H1 (cell line): ENCODE results near the gene USP36.

Experiments
- CHD1 ChIP-seq: IDR thresholded peaks from 2 replicates; pipeline ENCODE4 v1.6.1; 2012; ENCODE audit warnings: low read depth, low read length, improper control_type of control experiment
- CTCF ChIP-seq, 3 experiments: IDR thresholded peaks; 1 replicate in 2 of 3; 2 replicates in 1 of 3; pipeline versions ENCODE4 v1.5.1 to v1.6.1; 2011; ENCODE audit warnings: low read length in 3 of 3, mild to moderate bottlenecking in 3 of 3, inconsistent platforms in 2 of 3, low read depth in 1 of 3, moderate library complexity in 1 of 3; ENCODE audit not compliant: insufficient read depth in 1 of 3; ENCODE audit errors: control extremely low read depth in 1 of 3
- E2F6 ChIP-seq: IDR thresholded peaks from 2 replicates; pipeline ENCODE4 v1.6.1; 2012; ENCODE audit warnings: inconsistent platforms
- EP300 ChIP-seq, 2 experiments: IDR thresholded peaks; 1 replicate in 1 of 2; 2 replicates in 1 of 2; pipeline ENCODE4 v1.6.1; 2011 to 2012; ENCODE audit warnings: low read depth in 2 of 2, low read length in 2 of 2, mild to moderate bottlenecking in 2 of 2, borderline replicate concordance in 1 of 2, inconsistent platforms in 1 of 2, moderate library complexity in 1 of 2
- MAFK ChIP-seq: IDR thresholded peaks from 2 replicates; pipeline ENCODE4 v1.6.1; 2012; ENCODE audit warnings: low read depth, mild to moderate bottlenecking, improper control_type of control experiment, low read length
- POLR2A ChIP-seq, 2 experiments: IDR thresholded peaks; 1 replicate in 1 of 2; 2 replicates in 1 of 2; pipeline ENCODE4 v1.6.1; 2011; ENCODE audit warnings: low read depth in 2 of 2, low read length in 2 of 2, mild to moderate bottlenecking in 2 of 2; ENCODE audit errors: control extremely low read depth in 1 of 2
- TBP ChIP-seq: IDR thresholded peaks from 2 replicates; pipeline ENCODE4 v1.6.1; 2011; ENCODE audit warnings: low read depth, low read length, improper control_type of control experiment
- YY1 ChIP-seq: IDR thresholded peaks from 2 replicates; pipeline ENCODE4 v1.6.1; 2011; ENCODE audit warnings: low read depth, mild to moderate bottlenecking, low read length
- ZNF274 ChIP-seq: IDR thresholded peaks from 2 replicates; pipeline ENCODE4 v1.7.0; 2012; ENCODE audit warnings: low read length, borderline replicate concordance; ENCODE audit errors: extremely low read depth

- no peak for TF ChIP-seq CTCF (IDR thresholded peaks at IDR 0.05; ENCODE audit: control extremely low read depth in 1 of 3, insufficient read depth in 1 of 3, low read depth in 1 of 3, low read length in 3 of 3)
- no peak for TF ChIP-seq CHD1
- no peak for TF ChIP-seq YY1
- no peak for TF ChIP-seq POLR2A (IDR thresholded peaks at IDR 0.05; ENCODE audit: control extremely low read depth in 1 of 2, low read depth in 2 of 2, low read length in 2 of 2)
- TF ChIP-seq MAFK: no peak
- no peak for TF ChIP-seq ZNF274
- TF ChIP-seq EP300 (IDR thresholded peaks at IDR 0.05; ENCODE audit: borderline replicate concordance in 1 of 2, low read depth in 2 of 2, low read length in 2 of 2): no peak
- no peak for TF ChIP-seq E2F6
- no peak for TF ChIP-seq TBP
Measured at GRCh38 chr17:78883089-78883532, 42.5 kb upstream of the USP36 start.
